GM21447 (cell line): ENCODE data around the gene HIRA.
"Not testable (repeated sequence)": the region's sequence is repeated elsewhere in the genome, so short reads cannot be mapped to it uniquely, and the experiment has no call there.

Experiments
- ATAC-seq: cut with Tn5 transposase; IDR thresholded peaks from one replicate; pipeline ENCODE4 v1.9.1; 2021; ENCODE audit not compliant: unreplicated experiment

HIRA gene

GRCh38 chr22:19331474-19331873, 100.1 kb downstream of the HIRA start:
- ATAC-seq: no peak

- no peak for ATAC-seq
Observed at GRCh38 chr22:19330865-19331418, 100.6 kb downstream of the HIRA start.

GRCh38 chr22:19330205-19330604, 101.3 kb downstream of the HIRA start:
- not testable (repeated sequence) for ATAC-seq

GRCh38 chr22:19329454-19329853, 102.1 kb downstream of the HIRA start:
- no peak for ATAC-seq

GRCh38 chr22:19325296-19325948, 106.1 kb downstream of the HIRA start:
- ATAC-seq: no peak

GRCh38 chr22:19323420-19323819, 108.1 kb downstream of the HIRA start:
- ATAC-seq: not testable (repeated sequence)

GRCh38 chr22:19321757-19322156, 109.8 kb downstream of the HIRA start:
- ATAC-seq: no peak

- ATAC-seq: not testable (repeated sequence)
Observed at GRCh38 chr22:19320136-19320535, 111.4 kb downstream of the HIRA start.

GRCh38 chr22:19319281-19319680, 112.3 kb downstream of the HIRA start:
- no peak for ATAC-seq

GRCh38 chr22:19317865-19318264, 113.7 kb downstream of the HIRA start:
- no peak for ATAC-seq

GRCh38 chr22:19307872-19308271, 123.7 kb downstream of the HIRA start:
- ATAC-seq: no peak

GRCh38 chr22:19306535-19306934, 125.0 kb downstream of the HIRA start:
- not testable (repeated sequence) for ATAC-seq

- ATAC-seq: no peak
Observed at GRCh38 chr22:19304547-19304946, 127.0 kb downstream of the HIRA start.

GRCh38 chr22:19303785-19304184, 127.7 kb downstream of the HIRA start:
- no peak for ATAC-seq

GRCh38 chr22:19295733-19296132, 135.8 kb downstream of the HIRA start:
- ATAC-seq: no peak

GRCh38 chr22:19292458-19293230, 138.9 kb downstream of the HIRA start:
- no peak for ATAC-seq

GRCh38 chr22:19291580-19292457, 139.7 kb downstream of the HIRA start, which contains the start of gene CLTCL1:
Gene CLTCL1, minus strand, starts transcription at chr22:19291719. Its CDS starts 78 bp downstream, at chr22:19291641.
- ATAC-seq: no peak

GRCh38 chr22:19291218-19291579, 140.3 kb downstream of the HIRA start:
- ATAC-seq: no peak

GRCh38 chr22:19290400-19291217, 140.9 kb downstream of the HIRA start:
- no peak for ATAC-seq

GRCh38 chr22:19289475-19290161, 141.9 kb downstream of the HIRA start:
- no peak for ATAC-seq
